NCI-H1417 treated with DMSO at 0.1 percent for 48 hours (cell line): ENCODE measurements around the gene KIF5A.

Experiments
- DNase-seq: peaks from one replicate; lab custom pipeline; 2025; lab: John Stamatoyannopoulos, UW

KIF5A gene

GRCh38 chr12:57535764-57536596 lies 13.9 kb upstream of the KIF5A start:
- no peak for DNase-seq

DNA sequence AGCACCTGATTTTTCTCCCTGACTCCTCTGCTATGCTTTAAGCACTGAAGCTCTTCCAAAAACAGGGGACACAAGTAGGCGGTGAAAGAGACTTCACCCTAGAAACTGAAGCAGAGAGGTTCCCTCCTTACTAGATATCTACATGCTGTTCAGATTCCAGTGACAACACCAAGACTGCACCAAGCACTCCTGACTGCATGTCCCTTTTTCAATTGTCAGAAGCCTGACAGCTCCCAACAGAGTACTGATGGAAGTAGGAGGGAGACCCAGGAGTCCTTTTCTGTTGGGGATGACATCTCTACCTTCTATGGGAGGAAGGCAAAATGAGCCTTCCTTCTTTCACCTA lies 13.3 kb upstream of the KIF5A start:
- DNase-seq, result no peak

DNA sequence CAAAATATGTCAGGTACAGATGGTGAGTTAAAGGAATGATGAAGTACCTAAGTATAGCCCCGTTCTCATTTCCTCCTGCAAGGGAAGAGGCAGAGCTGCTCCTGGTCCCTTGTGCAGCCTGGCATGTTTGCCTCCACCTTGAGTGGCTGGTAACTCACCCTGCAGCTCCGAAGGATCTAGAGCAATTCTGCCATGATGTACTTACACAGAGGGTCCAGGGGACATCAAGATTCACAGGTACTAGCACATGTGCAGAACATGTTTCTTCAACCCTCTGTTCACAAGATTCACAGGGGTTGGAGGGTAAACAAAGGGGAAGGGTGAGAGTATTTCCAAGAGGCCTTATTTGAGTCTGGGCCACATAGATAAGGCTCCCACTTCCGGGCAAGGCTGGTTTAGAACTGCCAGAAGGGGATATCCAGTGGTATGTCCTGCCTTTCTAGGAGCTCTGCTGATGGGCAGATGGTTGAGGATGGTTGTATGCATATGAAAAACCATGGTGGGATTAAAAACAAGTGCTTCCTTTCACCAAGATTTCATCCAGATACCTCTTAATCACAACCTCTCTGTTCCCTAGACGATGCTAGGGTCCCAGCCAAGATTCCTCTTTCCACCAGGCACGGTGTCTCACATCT lies 10.6 kb upstream of the KIF5A start:
- DNase-seq, result no peak

DNA sequence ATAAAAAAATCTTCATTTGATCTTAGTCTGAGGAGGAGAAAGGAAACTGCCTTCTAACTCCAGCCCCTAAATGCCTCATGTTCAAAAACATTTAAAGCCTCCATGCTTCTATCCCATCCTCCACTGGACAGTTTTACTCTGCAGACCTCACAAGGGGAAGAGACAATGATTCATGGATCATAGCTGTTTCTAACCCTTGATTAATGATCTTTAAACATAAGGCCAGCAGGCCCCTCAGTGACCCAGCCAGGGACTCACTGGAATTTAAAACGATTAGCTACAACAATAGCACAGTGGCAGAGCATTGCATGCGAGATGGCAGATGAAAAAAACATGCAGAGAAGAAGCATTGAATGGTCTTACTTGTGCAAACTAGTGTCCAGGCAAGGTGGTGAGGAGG lies 8.8 kb upstream of the KIF5A start:
- DNase-seq, result no peak

DNA sequence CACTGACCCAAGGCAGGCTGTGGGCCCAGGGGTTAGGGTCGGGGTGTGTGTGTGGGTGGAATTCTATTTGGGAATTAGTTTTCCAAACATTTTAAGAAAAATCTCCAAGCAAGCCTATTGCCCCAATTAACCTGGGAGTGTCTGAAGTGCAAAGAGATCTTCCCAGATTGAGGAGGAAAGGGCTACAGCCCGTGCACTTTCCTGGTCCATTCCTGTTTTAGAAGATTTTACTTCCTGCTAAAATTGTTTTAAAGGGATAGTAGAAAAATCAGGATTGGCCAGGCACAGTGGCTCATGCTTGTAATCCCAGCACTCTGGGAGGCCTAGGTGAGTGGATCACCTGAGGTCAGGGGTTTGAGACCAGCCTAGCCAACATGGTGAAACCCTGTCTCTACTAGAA lies 8.1 kb upstream of the KIF5A start:
- DNase-seq, result no peak

GRCh38 chr12:57543581-57543980 lies 6.3 kb upstream of the KIF5A start:
- no peak for DNase-seq

GRCh38 chr12:57545809-57546437 lies 3.9 kb upstream of the KIF5A start:
- no peak for DNase-seq

DNA sequence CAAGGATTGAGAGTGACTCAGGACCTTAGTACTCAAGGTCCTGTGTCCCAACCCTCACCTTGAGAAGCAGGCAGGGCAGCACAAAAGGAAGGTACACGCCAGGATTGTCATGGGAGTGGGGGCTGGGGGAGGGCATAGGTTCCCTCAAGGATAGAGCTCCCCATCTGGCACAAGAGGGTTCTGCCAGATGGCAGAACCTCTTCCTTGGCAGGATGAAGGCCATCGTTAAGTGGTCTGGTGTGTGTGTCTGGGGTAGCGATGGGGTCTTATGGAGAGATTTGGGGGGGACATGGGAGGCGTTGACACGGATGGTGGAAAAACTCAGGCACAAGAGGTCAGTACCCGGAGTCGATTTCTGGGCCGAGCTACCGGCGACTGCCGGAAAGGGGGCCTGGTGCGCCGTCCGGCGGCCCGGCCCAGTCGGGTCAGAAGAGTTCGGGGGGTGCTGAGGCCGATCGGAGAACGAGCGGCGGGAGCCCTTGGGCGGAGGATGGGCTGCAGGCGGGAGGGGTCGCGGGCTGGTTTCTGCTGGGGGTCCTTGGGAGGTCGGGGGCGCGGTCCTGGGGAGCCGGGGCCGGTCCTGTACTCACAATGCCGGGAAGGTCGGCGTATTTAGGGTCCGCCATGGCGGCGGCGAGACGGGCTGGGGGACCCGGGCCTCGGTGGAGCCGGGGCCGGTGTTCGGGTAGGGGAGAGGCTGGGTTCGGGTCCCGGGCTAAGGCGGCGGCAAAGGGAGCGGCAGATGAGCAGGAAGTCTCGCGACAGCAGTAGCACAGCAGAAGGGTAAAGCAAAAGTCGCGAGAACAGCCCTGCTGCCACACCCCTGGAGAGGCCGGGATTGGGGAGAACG lies 3.2 kb upstream of the KIF5A start, which contains the start of gene DCTN2:
TSS of gene DCTN2 (minus strand) at position 755 of the 850 bp plus-strand sequence. CDS start at position 626, 129 bp downstream.
- DNase-seq, result peak; percentile 98

DNA sequence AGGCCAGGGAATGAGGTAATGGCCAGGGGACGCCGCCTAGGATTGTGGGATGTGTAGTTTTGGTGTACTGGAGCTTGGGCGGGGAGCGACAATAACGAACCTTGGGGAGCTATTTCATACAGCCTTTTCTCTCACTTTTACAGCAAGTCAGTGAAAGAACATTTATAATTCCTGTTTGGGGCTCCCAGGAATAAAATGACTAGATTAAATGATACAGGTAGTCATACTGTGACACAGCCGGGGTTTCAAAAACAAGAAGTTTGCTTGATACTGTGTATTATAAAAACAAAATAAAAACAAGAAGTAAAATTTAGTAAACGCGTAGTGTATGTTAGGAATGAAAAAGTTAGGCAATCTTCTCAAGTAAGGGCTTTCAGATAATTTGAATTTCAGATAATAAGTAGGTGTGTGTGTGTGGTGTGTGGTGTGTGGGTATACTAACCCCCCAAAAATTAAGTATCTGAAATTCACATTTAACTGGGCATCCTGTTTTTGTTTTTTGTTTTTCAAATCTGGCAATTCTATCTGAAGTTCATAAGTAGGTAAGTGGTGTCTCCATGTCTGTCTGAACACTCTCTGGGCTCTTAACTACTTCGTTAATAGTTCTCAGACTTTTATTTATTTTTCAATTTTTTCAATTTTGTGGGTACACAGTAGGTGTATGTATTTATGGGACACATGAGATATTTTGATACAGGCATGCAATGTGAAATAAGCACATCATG lies 2.4 kb upstream of the KIF5A start:
- DNase-seq, result no peak

GRCh38 chr12:57548013-57548315 lies 1.9 kb upstream of the KIF5A start:
- no peak for DNase-seq

DNA sequence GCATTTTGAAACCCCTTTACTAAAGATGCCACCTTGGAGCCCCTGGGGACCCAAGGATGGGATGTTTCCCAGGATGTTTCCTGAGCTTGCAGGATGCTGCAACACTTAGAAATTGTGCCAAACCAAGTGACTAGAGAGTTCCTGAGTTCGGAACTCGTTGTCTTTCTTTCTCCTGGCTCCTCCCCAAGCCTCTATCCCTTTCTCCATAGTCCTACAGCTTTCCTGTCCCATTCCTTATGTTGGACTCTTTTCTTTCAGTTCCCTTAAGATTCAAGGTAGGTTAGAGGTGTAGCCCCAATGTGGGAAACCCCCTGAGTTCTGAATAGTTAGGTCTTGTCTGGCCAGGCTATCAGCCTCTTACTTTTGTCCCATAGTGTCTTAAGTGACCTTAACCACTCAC lies 1.4 kb upstream of the KIF5A start:
- no peak for DNase-seq

- no peak for DNase-seq
Measured at GRCh38 chr12:57549203-57549908, 488 bp upstream of the KIF5A start.

DNA sequence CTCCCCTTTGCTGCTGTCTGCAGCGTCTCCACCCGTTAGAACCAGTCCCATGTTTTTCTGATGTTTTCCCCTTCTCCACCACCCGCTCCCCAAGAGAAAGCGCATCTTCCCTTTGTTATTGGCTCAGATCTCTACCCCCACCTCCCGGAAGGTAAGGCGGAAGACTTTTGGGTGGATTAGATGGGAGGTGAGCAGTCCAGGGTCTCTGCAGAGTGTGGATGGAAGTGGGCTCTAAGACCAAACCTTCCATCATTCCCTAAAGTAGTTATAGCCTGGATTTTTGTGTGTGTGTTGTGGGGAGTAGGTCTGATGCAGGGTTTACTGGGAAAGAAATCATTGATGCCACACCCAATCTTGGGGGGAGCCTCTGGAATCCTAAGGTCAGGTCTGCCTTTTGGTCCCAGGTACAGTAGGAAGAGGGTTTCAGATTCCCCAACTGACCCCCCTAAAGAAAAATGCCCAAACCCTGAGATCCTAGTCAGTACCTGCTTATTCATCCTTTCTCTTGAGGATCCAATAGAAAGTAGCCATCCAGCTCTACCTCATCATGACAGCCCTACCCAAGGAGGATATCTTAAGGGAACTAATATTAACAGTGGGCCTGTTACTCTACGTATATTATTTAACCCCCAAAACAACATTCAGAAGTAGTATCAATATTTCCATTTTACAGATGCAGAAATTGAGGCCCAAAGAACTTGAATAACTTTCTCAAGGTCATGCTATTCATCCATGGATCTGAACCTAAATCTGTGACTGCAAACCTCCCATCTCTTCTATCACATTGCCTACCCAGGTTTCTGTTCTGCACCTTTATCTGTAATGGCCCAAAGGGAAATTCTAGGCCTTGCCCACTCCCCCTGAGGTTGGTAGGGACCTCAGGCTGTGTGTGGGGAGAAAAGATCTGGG lies 1.1 kb downstream of the KIF5A start:
- DNase-seq, result no peak

DNA sequence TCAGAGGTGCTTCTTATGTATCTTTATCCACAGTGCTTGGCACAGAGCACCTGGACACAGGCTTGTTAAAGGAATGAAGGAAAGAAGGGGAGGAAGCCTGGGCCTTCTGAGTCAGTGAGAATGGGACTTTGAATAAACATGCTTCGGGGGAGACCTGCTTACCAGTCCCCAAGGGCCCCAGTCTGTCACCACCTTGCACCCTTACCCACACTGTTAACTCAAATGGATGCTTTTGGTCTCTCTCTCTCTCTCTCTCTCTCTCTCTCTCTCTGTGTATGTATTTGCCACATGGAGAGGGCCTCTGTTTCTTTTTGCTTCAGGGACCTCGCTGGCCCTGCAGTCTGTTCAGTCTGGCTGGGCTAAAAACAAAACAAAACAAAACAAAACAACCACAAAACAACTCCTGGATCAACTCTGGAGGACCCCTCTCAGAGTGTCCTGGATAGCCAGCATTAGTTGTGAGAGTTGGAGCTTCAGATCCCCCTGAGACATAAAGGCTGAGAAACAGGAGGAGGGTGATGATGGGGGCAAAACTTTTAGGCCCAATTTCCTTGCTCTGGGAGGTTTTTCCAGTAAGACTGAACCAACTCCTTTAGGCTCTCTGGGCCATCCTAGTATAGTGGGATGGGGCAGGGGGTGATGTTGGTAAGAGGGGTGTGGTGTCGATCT lies 1.9 kb downstream of the KIF5A start:
- no peak for DNase-seq

GRCh38 chr12:57552306-57552651 lies 2.4 kb downstream of the KIF5A start:
- DNase-seq, result no peak

GRCh38 chr12:57552835-57553313 lies 3.0 kb downstream of the KIF5A start:
- no peak for DNase-seq

DNA sequence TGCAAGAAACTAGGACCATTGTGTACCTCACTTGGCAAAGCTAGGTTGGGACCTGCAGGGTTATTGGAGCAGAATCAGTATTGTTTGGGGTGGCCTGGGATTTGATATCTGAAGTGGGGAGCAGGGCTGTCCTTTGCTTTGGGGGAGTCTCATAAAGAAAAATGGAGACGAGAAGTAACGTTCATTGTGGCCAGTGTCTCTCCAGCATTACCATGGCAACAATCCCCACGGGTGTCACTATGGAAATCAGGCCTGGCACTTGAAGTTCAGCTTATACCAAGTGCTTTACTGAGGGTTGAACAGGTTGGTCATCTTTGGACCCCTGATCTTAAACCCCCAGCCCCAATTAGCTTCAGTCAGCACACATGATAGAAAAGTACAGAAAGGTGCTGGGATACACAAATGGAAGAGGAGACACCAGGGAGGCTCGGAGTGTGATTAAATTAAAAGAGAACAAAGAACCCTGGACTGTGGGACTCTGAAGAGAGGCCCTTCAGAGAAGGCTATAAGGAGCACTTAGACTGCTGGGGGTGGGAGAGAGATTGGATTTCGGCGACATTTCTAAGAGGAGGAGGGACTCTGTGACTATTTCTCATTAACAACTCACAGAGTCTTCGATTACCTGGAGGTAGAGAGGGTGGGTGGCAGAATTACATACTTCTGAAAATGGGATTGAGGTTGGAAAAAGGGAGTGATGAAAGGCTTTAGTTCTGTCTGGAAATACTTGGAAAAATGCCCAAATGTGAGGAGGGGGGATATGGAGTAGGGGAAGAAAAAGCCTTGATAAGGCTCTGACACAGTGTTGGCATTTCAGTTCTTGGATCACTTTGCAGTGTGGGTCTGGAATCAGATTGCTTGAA lies 3.7 kb downstream of the KIF5A start:
- DNase-seq, result peak; percentile 25

- DNase-seq, result no peak
Measured at GRCh38 chr12:57554453-57554852, 4.6 kb downstream of the KIF5A start.
